Liver (tissue), 9 donors: Measurements from ENCODE around the gene SLC35G4. TPM values are rescaled to one million over a fixed set of nuclear protein-coding genes. Genes with fewer than 3 reads are reported as not detected.

Experiments
- DNase-seq: peaks from one replicate; pipeline ENCODE4 v3.0.0-alpha.2; 2017; ENCODE audit warnings: low spot score
- H3K27ac ChIP-seq, 2 donors: one replicate each; pipeline ENCODE4 v1.7.0; 2013; ENCODE audit warnings: inconsistent platforms in 2 of 2, low read length in 2 of 2, control low read depth in 1 of 2, low read depth in 1 of 2, mild to moderate bottlenecking in 1 of 2
- H3K27me3 ChIP-seq, 4 donors: one replicate each; pipeline versions ENCODE4 v1.6.1 to v1.7.0; 2013; ENCODE audit warnings: low read length in 3 of 4, inconsistent platforms in 1 of 4, mild to moderate bottlenecking in 1 of 4, moderate library complexity in 1 of 4; ENCODE audit not compliant: control insufficient read depth in 4 of 4, insufficient read depth in 4 of 4
- H3K36me3 ChIP-seq, 4 donors: one replicate each; pipeline versions ENCODE4 v1.6.1 to v1.7.0; 2013; ENCODE audit warnings: low read length in 3 of 4, mild to moderate bottlenecking in 3 of 4, low read depth in 1 of 4, moderate library complexity in 1 of 4; ENCODE audit not compliant: control insufficient read depth in 4 of 4, insufficient read depth in 3 of 4
- H3K4me1 ChIP-seq, 4 donors: one replicate each; pipeline versions ENCODE4 v1.6.1 to v1.7.0; 2013; ENCODE audit warnings: low read length in 3 of 4, mild to moderate bottlenecking in 3 of 4, moderate library complexity in 1 of 4; ENCODE audit not compliant: control insufficient read depth in 4 of 4, insufficient read depth in 4 of 4
- H3K4me3 ChIP-seq, 3 donors: one replicate each; pipeline versions ENCODE4 v1.6.1 to v1.7.0; 2013; ENCODE audit warnings: low read length in 3 of 3, control low read depth in 1 of 3, low read depth in 1 of 3, mild to moderate bottlenecking in 1 of 3
- H3K9ac ChIP-seq, 2 donors: one replicate each; pipeline ENCODE4 v1.7.0; 2013; ENCODE audit warnings: low read length in 2 of 2, mild to moderate bottlenecking in 2 of 2, moderate library complexity in 2 of 2, control low read depth in 1 of 2, low read depth in 1 of 2
- H3K9me3 ChIP-seq, 4 donors: one replicate each; pipeline versions ENCODE4 v1.6.1 to v1.7.0; 2013; ENCODE audit warnings: low read length in 3 of 4; ENCODE audit not compliant: control insufficient read depth in 4 of 4
- ATF3 ChIP-seq: IDR thresholded peaks from 2 replicates; pipeline ENCODE4 v1.6.1; 2016; ENCODE audit warnings: antibody characterized with exemption
- CTCF ChIP-seq: fragments of 150-350 bp; IDR thresholded peaks from 2 replicates; pipeline ENCODE4 v1.5.1; 2017; ENCODE audit warnings: improper control_type of control experiment, low read depth, low read length; ENCODE audit not compliant: missing input control
- FOXA1 ChIP-seq: IDR thresholded peaks from 2 replicates; pipeline ENCODE4 v1.6.1; 2016; ENCODE audit warnings: antibody characterized with exemption
- FOXA2 ChIP-seq: IDR thresholded peaks from 2 replicates; pipeline ENCODE4 v1.6.1; 2016; ENCODE audit warnings: antibody characterized with exemption
- GABPA ChIP-seq, 2 donors: IDR thresholded peaks in 1 of 2; conservative IDR thresholded peaks in 1 of 2; 2 replicates each; pipeline ENCODE4 v1.6.1; 2016; ENCODE audit warnings: antibody characterized with exemption in 2 of 2, mild to moderate bottlenecking in 1 of 2, moderate library complexity in 1 of 2
- HNF4A ChIP-seq, 2 donors: conservative IDR thresholded peaks; 2 replicates each; pipeline ENCODE4 v1.6.1; 2016; ENCODE audit warnings: antibody characterized with exemption in 2 of 2, mild to moderate bottlenecking in 2 of 2
- HNF4G ChIP-seq: IDR thresholded peaks from 2 replicates; pipeline ENCODE4 v1.6.1; 2016; ENCODE audit warnings: antibody characterized with exemption
- JUND ChIP-seq, 2 donors: IDR thresholded peaks; 2 replicates each; pipeline ENCODE4 v1.6.1; 2016; ENCODE audit warnings: antibody characterized with exemption in 2 of 2
- MAX ChIP-seq: IDR thresholded peaks from 2 replicates; pipeline ENCODE4 v1.6.1; 2016; ENCODE audit warnings: antibody characterized with exemption
- NR2F2 ChIP-seq: IDR thresholded peaks from 2 replicates; pipeline ENCODE4 v1.6.1; 2016; ENCODE audit warnings: antibody characterized with exemption
- RAD21 ChIP-seq, 2 donors: IDR thresholded peaks; 2 replicates each; pipeline ENCODE4 v1.6.1; 2016; ENCODE audit warnings: antibody characterized with exemption in 2 of 2, mild to moderate bottlenecking in 2 of 2
- REST ChIP-seq: IDR thresholded peaks from 2 replicates; pipeline ENCODE4 v1.6.1; 2016; ENCODE audit warnings: antibody characterized with exemption, mild to moderate bottlenecking
- RXRA ChIP-seq, 2 donors: IDR thresholded peaks; 2 replicates each; pipeline ENCODE4 v1.6.1; 2017 to 2018; ENCODE audit warnings: antibody characterized with exemption in 2 of 2, mild to moderate bottlenecking in 1 of 2
- SP1 ChIP-seq: IDR thresholded peaks from 2 replicates; pipeline ENCODE4 v1.6.1; 2018; ENCODE audit warnings: antibody characterized with exemption, mild to moderate bottlenecking
- TAF1 ChIP-seq: conservative IDR thresholded peaks from 2 replicates; pipeline ENCODE4 v1.6.1; 2016; ENCODE audit warnings: antibody characterized with exemption, mild to moderate bottlenecking
- YY1 ChIP-seq: IDR thresholded peaks from 2 replicates; pipeline ENCODE4 v1.6.1; 2016; ENCODE audit warnings: antibody characterized with exemption, mild to moderate bottlenecking
- ZBTB33 ChIP-seq: IDR thresholded peaks from 2 replicates; pipeline ENCODE4 v1.6.1; 2016; ENCODE audit warnings: antibody characterized with exemption
- WGBS: extraction: QIAGEN DNeasy Blood & Tissue Kit; methylation state at CpG from one replicate; pipeline ENCODE4 v1.1.7; 2013; 5-methylcytosine and 5-hydroxymethylcytosine counted together
- polyA plus RNA-seq, 2 donors: library from polyadenylated mRNA; stranded (reverse) in 1 of 2; unstranded in 1 of 2; fragments of 200-250 nt in 1 of 2; fragments of >200 nt in 1 of 2; fragmentation: Nextera tagmentation in 1 of 2; extraction: Ambion mirVana in 1 of 2; gene quantifications; one replicate each; pipeline versions ENCODE4 v1.2.1 to v1.2.3, GENCODE V29; 2013 to 2015
- total RNA-seq, 2 donors: library from RNA; depleted of rRNA; stranded (reverse); fragments of >200 nt; gene quantifications; one replicate each; pipeline ENCODE4 v1.2.3, GENCODE V29; 2014
- donor health status: healthy.
- donor health status: healthy.
- donor health status: healthy.
- donor health status: healthy.
- donor health status: healthy.

Gene SLC35G4
- total and polyA plus RNA-seq, 4 donors: not detected

- H3K36me3 ChIP-seq: no peaks in the 10 kb centered on the region
- DNase-seq: no peak
- H3K4me3 ChIP-seq: no peak overlapping the region
- no peak overlapping the region for H3K27ac ChIP-seq
- H3K27me3 ChIP-seq: peaks cover 0 to 17% (median 0%) of the 10 kb centered on the region in 4 donors
- no peaks in the 10 kb centered on the region for H3K9me3 ChIP-seq
- TF ChIP-seq RXRA (IDR thresholded peaks at IDR 0.05) (no peak), ZBTB33 (no peak), FOXA1 (no peak), ATF3 (no peak), NR2F2 (no peak), HNF4A (conservative IDR thresholded peaks at IDR 0.05) (no peak)
- WGBS: 82% methylated on average over 9 of the region's 9 CpGs
- no peak overlapping the region for H3K9ac ChIP-seq
- no peaks in the 10 kb centered on the region for H3K4me1 ChIP-seq
These were observed 37.2 kb upstream of the SLC35G4 start for GRCh38 chr18:11572201-11572600.

GRCh38 chr18:11574545-11574944 lies 34.9 kb upstream of the SLC35G4 start:
- no peak overlapping the region for H3K27ac ChIP-seq
- H3K9me3 ChIP-seq: no peaks in the 10 kb centered on the region
- peaks cover 0 to 14% (median 0%) of the 10 kb centered on the region in 4 donors for H3K27me3 ChIP-seq
- DNase-seq: no peak
- no peaks in the 10 kb centered on the region for H3K36me3 ChIP-seq
- H3K4me3 ChIP-seq: no peak overlapping the region
- TF ChIP-seq JUND (IDR thresholded peaks at IDR 0.05): no peak
- no peak for TF ChIP-seq FOXA1
- TF ChIP-seq ZBTB33: no peak
- no peak for TF ChIP-seq HNF4G
- no peak for TF ChIP-seq RAD21 (IDR thresholded peaks at IDR 0.05)
- no peak for TF ChIP-seq TAF1
- TF ChIP-seq RXRA (IDR thresholded peaks at IDR 0.05): no peak
- no peak for TF ChIP-seq YY1
- TF ChIP-seq SP1: no peak
- no peak for TF ChIP-seq ATF3
- no peak for TF ChIP-seq MAX
- TF ChIP-seq GABPA (IDR thresholded peaks at IDR 0.05 in 1 of 2, conservative IDR thresholded peaks at IDR 0.05 in 1 of 2): no peak
- no peak for TF ChIP-seq CTCF
- no peak for TF ChIP-seq FOXA2
- TF ChIP-seq REST: no peak
- H3K4me1 ChIP-seq: no peaks in the 10 kb centered on the region
- no peak overlapping the region for H3K9ac ChIP-seq
- WGBS: 69% methylated on average over 3 of the region's 3 CpGs
